ENCODE measurements around the gene ZNF578. TPM values are rescaled to one million over a fixed set of nuclear protein-coding genes. Genes with fewer than 3 reads are reported as not detected.
"Not testable (repeated sequence)": the region's sequence is repeated elsewhere in the genome, so short reads cannot be mapped to it uniquely, and the experiment has no call there.

The ZNF578 gene
- polyA plus RNA-seq, 1 experiment: 4.3 TPM

GRCh38 chr19:52518646-52519045 is 65.3 kb downstream of the ZNF578 start:
- ChIA-PET CTCF (no interaction called here), POLR2A (interaction anchor here (0.6 kb wide), 1 partner anchor 19 kb away, joined by 5 read pairs; no protein-coding TSS in a partner anchor)
- H3K27me3 ChIP-seq (ENCODE audit: control insufficient read depth, insufficient read depth, low read length): no peaks in the 10 kb centered on the region

GRCh38 chr19:52519175-52519574 is 65.8 kb downstream of the ZNF578 start:
- POLR2A ChIA-PET; H3K27ac ChIP-seq (ENCODE audit: low read depth, low read length); H3K4me3 ChIP-seq (ENCODE audit: low read depth, low read length); CTCF ChIA-PET; DNase-seq (ENCODE audit: low read depth, low spot score); H3K27me3 ChIP-seq (ENCODE audit: control insufficient read depth, insufficient read depth, low read length): not testable (repeated sequence)
- H3K9me3 ChIP-seq (ENCODE audit: control insufficient read depth, insufficient read depth, low read length): peaks cover 50% of the 10 kb centered on the region

More at GRCh38 chr19:52518646-52519045, 65.3 kb downstream of the ZNF578 start:
- H3K9me3 ChIP-seq (ENCODE audit: control insufficient read depth, insufficient read depth, low read length): peaks cover 47% of the 10 kb centered on the region
- H3K4me3 ChIP-seq (ENCODE audit: low read depth, low read length): no peak overlapping the region
- no peak for DNase-seq (ENCODE audit: low read depth, low spot score)
- no peak for TF ChIP-seq CTCF (IDR thresholded peaks at IDR 0.05; ENCODE audit: low read depth, low read length)
- H3K27ac ChIP-seq (ENCODE audit: low read depth, low read length): no peak overlapping the region

DNA sequence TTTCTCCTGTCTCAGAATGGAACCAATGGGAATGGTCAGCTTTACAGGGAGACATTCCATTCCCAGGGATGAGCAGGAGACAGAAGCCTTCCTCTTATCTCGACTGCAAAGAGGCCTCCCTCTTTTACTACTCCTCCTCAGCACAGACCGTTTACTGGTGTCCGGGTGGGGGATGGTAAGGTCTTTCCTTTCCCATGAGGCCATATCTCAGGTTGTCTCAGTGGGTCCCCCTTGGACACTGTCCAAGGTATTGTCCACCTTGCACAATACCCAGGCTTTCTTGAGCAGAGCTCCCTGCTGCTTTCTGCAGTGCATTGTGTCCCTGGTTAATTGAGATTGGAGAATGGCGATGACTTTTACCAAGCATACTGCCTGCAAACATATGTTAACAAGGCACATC is 66.7 kb downstream of the ZNF578 start:
- POLR2A ChIA-PET: no interaction called here
- CTCF ChIA-PET: no interaction called here
- no peak for TF ChIP-seq CTCF (IDR thresholded peaks at IDR 0.05; ENCODE audit: low read depth, low read length)

GRCh38 chr19:52522551-52522950 is 69.2 kb downstream of the ZNF578 start:
- no peak for TF ChIP-seq CTCF (IDR thresholded peaks at IDR 0.05; ENCODE audit: low read depth, low read length)
- no peak for DNase-seq (ENCODE audit: low read depth, low spot score)
- ChIA-PET POLR2A (no interaction called here), CTCF (no interaction called here)
- Histone ChIP-seq H3K27ac (ENCODE audit: low read depth, low read length) (no peak overlapping the region), H3K27me3 (ENCODE audit: control insufficient read depth, insufficient read depth, low read length) (no peaks in the 10 kb centered on the region), H3K9me3 (ENCODE audit: control insufficient read depth, insufficient read depth, low read length) (peaks cover 46% of the 10 kb centered on the region), H3K4me3 (ENCODE audit: low read depth, low read length) (no peak overlapping the region)

More for the DNA sequence above, 66.7 kb downstream of the ZNF578 start:
- peaks cover 47% of the 10 kb centered on the region for H3K9me3 ChIP-seq (ENCODE audit: control insufficient read depth, insufficient read depth, low read length)
- no peak overlapping the region for H3K27ac ChIP-seq (ENCODE audit: low read depth, low read length)
- H3K27me3 ChIP-seq (ENCODE audit: control insufficient read depth, insufficient read depth, low read length): no peaks in the 10 kb centered on the region
- no peak for DNase-seq (ENCODE audit: low read depth, low spot score)
- no peak overlapping the region for H3K4me3 ChIP-seq (ENCODE audit: low read depth, low read length)

GRCh38 chr19:52524086-52524485 is 70.7 kb downstream of the ZNF578 start:
- CTCF ChIA-PET: no interaction called here
- no peak overlapping the region for H3K4me3 ChIP-seq (ENCODE audit: low read depth, low read length)
- DNase-seq (ENCODE audit: low read depth, low spot score): no peak
- H3K27ac ChIP-seq (ENCODE audit: low read depth, low read length): no peak overlapping the region
- H3K27me3 ChIP-seq (ENCODE audit: control insufficient read depth, insufficient read depth, low read length): no peaks in the 10 kb centered on the region
- H3K9me3 ChIP-seq (ENCODE audit: control insufficient read depth, insufficient read depth, low read length): peaks cover 40% of the 10 kb centered on the region
- no peak for TF ChIP-seq CTCF (IDR thresholded peaks at IDR 0.05; ENCODE audit: low read depth, low read length)
- POLR2A ChIA-PET: no interaction called here

Measured in AG04450 (cell line).